HCT116 (cell line): Measurements from ENCODE around the gene APELA. TPM values are rescaled to one million over a fixed set of nuclear protein-coding genes. Genes with fewer than 3 reads are reported as not detected.

Experiments
- total RNA-seq: library from RNA; stranded (reverse); gene quantifications from one replicate; pipeline ENCODE4 v1.2.1, GENCODE V29; 2021; ENCODE audit not compliant: unreplicated experiment

Gene APELA
- total RNA-seq, 1 experiment from 2014 or later: not detected

Other genes with a start within 250 kb of the APELA start
- gene SMIM31, start 123.0 kb upstream of the APELA start, total RNA-seq: not detected
- 0.15 TPM for gene TRIM61, start 100.5 kb downstream of the APELA start, total RNA-seq
- not detected for gene TRIM60, start 154.8 kb downstream of the APELA start, total RNA-seq
- gene TRIM75, start 176.7 kb downstream of the APELA start, total RNA-seq: not detected
- gene TMEM192, start 235.7 kb downstream of the APELA start, total RNA-seq: 13.1 TPM